Measurements from ENCODE around the gene CYGB. TPM values are rescaled to one million over a fixed set of nuclear protein-coding genes. Genes with fewer than 3 reads are reported as not detected.

CYGB gene
- total RNA-seq, 1 donor = 11.7 TPM

GRCh38 chr17:76479515-76480060, 57.9 kb downstream of the CYGB start:
- no peak overlapping the region for H3K4me3 ChIP-seq (ENCODE audit: low read depth, low read length)
- no peak for TF ChIP-seq CTCF (IDR thresholded peaks at IDR 0.05; ENCODE audit: insufficient read depth, low read depth, low read length)
- DNase-seq (ENCODE audit: low read depth) = no peak

- no peak overlapping the region for H3K4me3 ChIP-seq (ENCODE audit: low read depth, low read length)
- no peak for TF ChIP-seq CTCF (IDR thresholded peaks at IDR 0.05; ENCODE audit: insufficient read depth, low read depth, low read length)
- no peak for DNase-seq (ENCODE audit: low read depth)
Measured at GRCh38 chr17:76478730-76479514, 58.6 kb downstream of the CYGB start.

- no peak for TF ChIP-seq CTCF (IDR thresholded peaks at IDR 0.05; ENCODE audit: insufficient read depth, low read depth, low read length)
- DNase-seq (ENCODE audit: low read depth) = no peak
- no peak overlapping the region for H3K4me3 ChIP-seq (ENCODE audit: low read depth, low read length)
Measured at GRCh38 chr17:76478097-76478496, 59.4 kb downstream of the CYGB start.

- no peak overlapping the region for H3K4me3 ChIP-seq (ENCODE audit: low read depth, low read length)
- no peak for TF ChIP-seq CTCF (IDR thresholded peaks at IDR 0.05; ENCODE audit: insufficient read depth, low read depth, low read length)
- DNase-seq (ENCODE audit: low read depth) = no peak
Measured at GRCh38 chr17:76477576-76477975, 59.9 kb downstream of the CYGB start.

Small RNA genes lying within 50 kb of the gene (small RNA-seq; reads per million reads assigned to genes)
- gene SNORD1A (not detected), gene SNORD1B (1,127 reads per million, percentile 99 among the genes with 10 or more reads in this experiment)

Other genes starting within 250 kb of the CYGB start
- gene QRICH2, start 229.4 kb downstream of the CYGB start, total RNA-seq = 2.2 and 2.6 TPM in 2 replicates
- 48.8 and 55.1 TPM in 2 replicates for gene PRPSAP1, start 183.8 kb downstream of the CYGB start, total RNA-seq
- gene SPHK1, start 153.1 kb downstream of the CYGB start, total RNA-seq = 47.5 and 121 TPM in 2 replicates
- 17.4 and 25.9 TPM in 2 replicates for gene UBE2O, start 84.6 kb downstream of the CYGB start, total RNA-seq
- not detected in 2 replicates for gene AANAT, start 70.1 kb downstream of the CYGB start, total RNA-seq
- gene RHBDF2, start 36.3 kb downstream of the CYGB start, total RNA-seq = 13.4 and 14.2 TPM in 2 replicates
- gene PRCD, start 2.3 kb upstream of the CYGB start, total RNA-seq = 1.6 and 2.2 TPM in 2 replicates
- 0.86 and 1.9 TPM in 2 replicates for gene ST6GALNAC2, start 48.2 kb upstream of the CYGB start, total RNA-seq
- gene ST6GALNAC1, start 106.0 kb upstream of the CYGB start, total RNA-seq = not detected in 2 replicates
- gene MXRA7, start 173.3 kb upstream of the CYGB start, total RNA-seq = 244 and 267 TPM in 2 replicates
- 24.2 and 25.8 TPM in 2 replicates for gene JMJD6, start 188.9 kb upstream of the CYGB start, total RNA-seq
- 27.1 and 30.2 TPM in 2 replicates for gene METTL23, start 189.1 kb upstream of the CYGB start, total RNA-seq
- gene SRSF2, start 199.6 kb upstream of the CYGB start, total RNA-seq = 152 and 165 TPM in 2 replicates
- gene MFSD11, start 200.4 kb upstream of the CYGB start, total RNA-seq = 31.9 and 44.5 TPM in 2 replicates

Data from fibroblast of villous mesenchyme (primary cell).